GM13976 (cell line): ENCODE measurements around the gene PCBP3.
"Not testable (repeated sequence)": the region's sequence is repeated elsewhere in the genome, so short reads cannot be mapped to it uniquely, and the experiment has no call there.

ENCODE experiments used
- DNase-seq: peaks from one replicate; pipeline ENCODE4 v3.0.0; 2012; ENCODE audit warnings: low spot score
- in situ Hi-C: fragments of 300-500 bp; cut with MboI; formaldehyde crosslinking; loops from one replicate; pipeline ENCODE4 v1.12.0; 2022; ENCODE audit warnings: low sequenced_read_pairs, mixed read lengths, inconsistent platforms; ENCODE audit not compliant: unreplicated experiment
- TF ChIP-seq, protein P1 (sequence below): IDR thresholded peaks from 2 replicates; pipeline ENCODE4 v1.5.1; 2012; ENCODE audit warnings: borderline replicate concordance, mild to moderate bottlenecking; ENCODE audit not compliant: insufficient read depth; ENCODE audit errors: extremely low read depth, missing control alignments, control extremely low read depth

Gene PCBP3

DNA sequence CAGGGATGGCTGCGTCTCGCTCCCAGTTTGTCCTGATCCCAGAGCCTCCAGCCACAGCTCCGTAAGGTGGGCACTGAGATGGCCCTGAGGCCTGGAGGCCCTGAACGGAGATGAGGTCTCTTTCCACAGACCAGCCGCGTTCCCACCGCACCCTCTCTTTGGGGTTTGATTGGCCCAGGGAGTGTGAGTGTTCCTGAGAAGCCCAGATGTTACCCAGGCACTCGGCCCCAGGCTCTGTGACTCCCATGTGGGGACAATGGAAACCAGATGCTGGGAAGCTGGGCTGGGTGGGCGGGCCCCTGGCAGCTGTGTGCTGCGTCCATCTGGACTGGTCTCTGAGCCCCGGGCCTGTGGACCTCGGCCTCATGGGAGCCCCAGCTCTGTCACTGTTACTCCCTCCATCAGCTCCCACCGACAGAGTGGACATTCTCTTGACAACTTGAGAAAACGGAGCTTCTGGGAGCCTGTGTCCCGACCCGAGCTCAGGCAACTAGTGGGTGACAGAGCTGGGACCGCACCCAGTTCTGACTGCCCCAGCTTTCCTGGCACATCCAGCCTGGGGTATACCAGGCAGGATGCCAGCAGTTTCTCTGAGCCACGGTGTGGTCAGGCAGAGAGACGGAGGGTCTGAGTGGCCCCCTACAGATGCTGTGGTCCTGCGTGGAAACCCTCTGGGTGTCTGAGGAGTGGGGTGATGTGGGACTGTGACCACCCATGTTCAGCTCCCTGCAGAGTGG is 328.3 kb downstream of the PCBP3 start:
- peak; percentile 32 for DNase-seq
- in situ Hi-C loops, result no loop called here

DNA sequence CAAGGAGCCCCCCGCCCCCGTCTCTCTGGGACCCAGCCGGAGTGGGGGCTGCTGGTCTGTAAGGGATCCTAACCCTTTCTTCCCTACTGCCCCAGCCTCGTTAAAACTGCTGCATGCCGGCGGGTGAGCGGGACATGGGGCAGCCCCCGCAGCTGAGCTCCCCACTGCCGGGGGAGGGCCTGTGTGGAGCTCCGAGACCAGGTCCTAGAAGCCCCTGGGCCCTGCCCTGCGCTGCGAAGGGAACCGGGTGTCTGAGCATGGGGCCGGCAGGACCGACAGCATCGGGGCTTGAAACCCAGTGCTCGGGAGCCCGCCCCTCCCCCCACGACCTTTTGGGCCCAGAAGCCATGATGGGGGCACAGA is 328.8 kb downstream of the PCBP3 start:
- DNase-seq, result no peak
- TF ChIP-seq, protein P1, sequence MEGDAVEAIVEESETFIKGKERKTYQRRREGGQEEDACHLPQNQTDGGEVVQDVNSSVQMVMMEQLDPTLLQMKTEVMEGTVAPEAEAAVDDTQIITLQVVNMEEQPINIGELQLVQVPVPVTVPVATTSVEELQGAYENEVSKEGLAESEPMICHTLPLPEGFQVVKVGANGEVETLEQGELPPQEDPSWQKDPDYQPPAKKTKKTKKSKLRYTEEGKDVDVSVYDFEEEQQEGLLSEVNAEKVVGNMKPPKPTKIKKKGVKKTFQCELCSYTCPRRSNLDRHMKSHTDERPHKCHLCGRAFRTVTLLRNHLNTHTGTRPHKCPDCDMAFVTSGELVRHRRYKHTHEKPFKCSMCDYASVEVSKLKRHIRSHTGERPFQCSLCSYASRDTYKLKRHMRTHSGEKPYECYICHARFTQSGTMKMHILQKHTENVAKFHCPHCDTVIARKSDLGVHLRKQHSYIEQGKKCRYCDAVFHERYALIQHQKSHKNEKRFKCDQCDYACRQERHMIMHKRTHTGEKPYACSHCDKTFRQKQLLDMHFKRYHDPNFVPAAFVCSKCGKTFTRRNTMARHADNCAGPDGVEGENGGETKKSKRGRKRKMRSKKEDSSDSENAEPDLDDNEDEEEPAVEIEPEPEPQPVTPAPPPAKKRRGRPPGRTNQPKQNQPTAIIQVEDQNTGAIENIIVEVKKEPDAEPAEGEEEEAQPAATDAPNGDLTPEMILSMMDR, result no peak
- in situ Hi-C loops, result no loop called here

More for the DNA sequence above, 328.3 kb downstream of the PCBP3 start:
- TF ChIP-seq, protein P1, result no peak

DNA sequence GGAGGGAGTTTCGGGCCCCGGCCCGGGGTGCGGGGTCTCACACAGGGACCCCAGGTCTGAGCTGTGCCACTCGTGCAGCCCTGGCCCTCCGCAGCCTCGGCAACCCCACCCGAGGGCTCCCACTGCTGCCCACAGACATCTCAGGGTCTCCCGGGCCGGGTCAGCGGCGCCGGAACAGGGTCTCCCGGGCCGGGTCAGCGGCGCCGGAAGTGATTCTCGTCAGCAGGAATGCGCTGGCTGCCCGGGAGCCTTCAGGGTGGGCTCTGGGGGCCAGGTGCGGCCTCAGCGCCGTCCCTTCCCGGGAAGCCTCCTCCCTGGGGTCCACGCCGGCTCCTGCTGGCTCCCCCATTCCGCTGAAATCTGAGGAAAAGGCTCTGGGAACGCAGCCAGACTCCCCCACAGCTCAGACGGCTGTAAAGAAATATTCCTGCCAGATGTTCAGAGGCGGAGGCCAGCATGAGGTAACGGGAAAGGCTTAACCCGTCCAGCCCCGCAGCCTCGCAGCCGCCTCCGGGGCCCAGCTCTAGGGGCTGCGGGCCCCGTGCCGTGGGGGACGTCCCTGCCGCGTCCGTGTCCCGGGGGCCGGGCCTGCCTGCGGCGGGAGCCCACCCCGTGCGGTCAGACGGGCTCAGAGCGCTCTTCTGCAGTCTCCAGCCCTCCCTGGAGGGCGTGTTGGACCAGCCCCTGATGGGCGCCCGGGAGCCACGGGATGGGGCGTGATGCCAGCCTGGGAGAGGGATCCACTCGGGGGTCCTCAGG is 329.4 kb downstream of the PCBP3 start:
- in situ Hi-C loops, result no loop called here
- peak; percentile 41 for DNase-seq
- TF ChIP-seq, protein P1, result no peak

GRCh38 chr21:45973475-45974072 is 330.0 kb downstream of the PCBP3 start:
- peak; percentile 92 for DNase-seq
- in situ Hi-C loops, result no loop called here
- TF ChIP-seq, protein P1, result peak; percentile 65

GRCh38 chr21:45974073-45975019 is 330.8 kb downstream of the PCBP3 start:
- peak; percentile 69 for DNase-seq
- in situ Hi-C loops, result no loop called here
- TF ChIP-seq, protein P1, result no peak

DNA sequence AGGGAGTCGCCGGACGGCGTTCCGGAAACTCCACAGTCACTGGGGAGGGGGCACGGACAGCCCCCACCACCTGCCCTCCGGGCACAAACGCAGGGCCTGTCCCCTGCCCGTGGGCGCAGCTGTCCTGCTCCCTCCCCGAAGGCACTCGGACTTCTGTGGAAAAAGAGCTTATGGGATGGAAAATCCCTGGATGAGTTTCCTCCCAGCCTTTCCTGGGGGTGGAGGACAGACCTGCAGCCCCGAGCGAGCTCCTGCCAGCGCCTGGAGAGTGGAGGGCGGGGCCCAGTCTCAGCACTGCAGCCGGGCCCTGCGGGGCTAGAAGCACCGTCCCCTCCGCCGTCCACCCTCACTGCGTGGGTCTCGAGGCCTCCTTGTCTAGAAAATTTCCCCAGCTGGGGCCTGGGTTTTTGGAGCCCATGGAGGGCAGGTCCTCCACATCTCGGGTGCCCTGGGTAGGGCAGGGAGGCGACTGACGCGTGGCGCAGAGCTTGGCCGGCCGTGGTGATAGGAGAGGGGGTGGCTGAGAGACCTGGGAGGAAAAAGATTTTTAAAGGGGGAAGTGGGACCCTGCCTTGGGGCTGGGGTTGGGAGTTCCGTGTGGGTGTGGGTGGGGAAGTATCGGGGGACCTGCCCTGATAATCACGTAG is 331.6 kb downstream of the PCBP3 start:
- TF ChIP-seq, protein P1, result no peak
- in situ Hi-C loops, result no loop called here
- no peak for DNase-seq

- DNase-seq, in situ Hi-C loops: not testable (repeated sequence)
Observed at GRCh38 chr21:45975667-45976409, 332.3 kb downstream of the PCBP3 start.
